ENCODE measurements around the gene CCNK. TPM values are rescaled to one million over a fixed set of nuclear protein-coding genes. Genes with fewer than 3 reads are reported as not detected.

CCNK gene
- total RNA-seq, 2 donors from 2014 or later: 22.6 to 42.2 TPM

GRCh38 chr14:99552572-99553216 lies 71.5 kb downstream of the CCNK start:
- Histone ChIP-seq H3K9me3 (no peaks in the 10 kb centered on the region), H3K4me3 (no peak overlapping the region), H3K36me3 (no peaks in the 10 kb centered on the region), H3K4me1 (ENCODE audit: control insufficient read depth in 1 of 2, low read depth in 2 of 2) (no peaks in the 10 kb centered on the region), H3K27ac (no peak overlapping the region), H3K27me3 (replicated peaks; ENCODE audit: insufficient read depth) (no peaks in the 10 kb centered on the region)
- TF ChIP-seq CTCF (IDR thresholded peaks at IDR 0.05): no peak
- ATAC-seq (ENCODE audit: insufficient number of reproducible peaks, low FRiP score, low read depth): no peak
- DNase-seq (ENCODE audit: low spot score): no peak

GRCh38 chr14:99554184-99554583 lies 73.0 kb downstream of the CCNK start:
- DNase-seq (ENCODE audit: low spot score): no peak
- H3K4me1 ChIP-seq (ENCODE audit: control insufficient read depth in 1 of 2, low read depth in 2 of 2): no peaks in the 10 kb centered on the region
- no peak overlapping the region for H3K4me3 ChIP-seq
- H3K27me3 ChIP-seq (replicated peaks; ENCODE audit: insufficient read depth): no peaks in the 10 kb centered on the region
- H3K36me3 ChIP-seq: no peaks in the 10 kb centered on the region
- no peak for TF ChIP-seq CTCF (IDR thresholded peaks at IDR 0.05)
- no peaks in the 10 kb centered on the region for H3K9me3 ChIP-seq
- H3K27ac ChIP-seq: no peak overlapping the region
- no peak for ATAC-seq (ENCODE audit: insufficient number of reproducible peaks, low FRiP score, low read depth)

- Histone ChIP-seq H3K27me3 (replicated peaks; ENCODE audit: insufficient read depth) (no peaks in the 10 kb centered on the region), H3K4me3 (no peak overlapping the region), H3K4me1 (ENCODE audit: control insufficient read depth in 1 of 2, low read depth in 2 of 2) (no peaks in the 10 kb centered on the region), H3K27ac (no peak overlapping the region), H3K36me3 (no peaks in the 10 kb centered on the region), H3K9me3 (no peaks in the 10 kb centered on the region)
- DNase-seq (ENCODE audit: low spot score) (no peak), ATAC-seq (ENCODE audit: insufficient number of reproducible peaks, low FRiP score, low read depth) (no peak)
- TF ChIP-seq CTCF (IDR thresholded peaks at IDR 0.05): no peak
Observed at GRCh38 chr14:99554757-99555531, 73.7 kb downstream of the CCNK start.

- H3K9me3 ChIP-seq: no peaks in the 10 kb centered on the region
- no peak overlapping the region for H3K27ac ChIP-seq
- no peaks in the 10 kb centered on the region for H3K36me3 ChIP-seq
- no peak overlapping the region for H3K4me3 ChIP-seq
- no peaks in the 10 kb centered on the region for H3K27me3 ChIP-seq (replicated peaks; ENCODE audit: insufficient read depth)
- peaks cover 0 to 6% of the 10 kb centered on the region in 2 donors for H3K4me1 ChIP-seq (ENCODE audit: control insufficient read depth in 1 of 2, low read depth in 2 of 2)
- TF ChIP-seq CTCF (IDR thresholded peaks at IDR 0.05): no peak
- DNase-seq (ENCODE audit: low spot score) (no peak), ATAC-seq (ENCODE audit: insufficient number of reproducible peaks, low FRiP score, low read depth) (no peak)
Observed at GRCh38 chr14:99556134-99556791, 75.1 kb downstream of the CCNK start.

DNA sequence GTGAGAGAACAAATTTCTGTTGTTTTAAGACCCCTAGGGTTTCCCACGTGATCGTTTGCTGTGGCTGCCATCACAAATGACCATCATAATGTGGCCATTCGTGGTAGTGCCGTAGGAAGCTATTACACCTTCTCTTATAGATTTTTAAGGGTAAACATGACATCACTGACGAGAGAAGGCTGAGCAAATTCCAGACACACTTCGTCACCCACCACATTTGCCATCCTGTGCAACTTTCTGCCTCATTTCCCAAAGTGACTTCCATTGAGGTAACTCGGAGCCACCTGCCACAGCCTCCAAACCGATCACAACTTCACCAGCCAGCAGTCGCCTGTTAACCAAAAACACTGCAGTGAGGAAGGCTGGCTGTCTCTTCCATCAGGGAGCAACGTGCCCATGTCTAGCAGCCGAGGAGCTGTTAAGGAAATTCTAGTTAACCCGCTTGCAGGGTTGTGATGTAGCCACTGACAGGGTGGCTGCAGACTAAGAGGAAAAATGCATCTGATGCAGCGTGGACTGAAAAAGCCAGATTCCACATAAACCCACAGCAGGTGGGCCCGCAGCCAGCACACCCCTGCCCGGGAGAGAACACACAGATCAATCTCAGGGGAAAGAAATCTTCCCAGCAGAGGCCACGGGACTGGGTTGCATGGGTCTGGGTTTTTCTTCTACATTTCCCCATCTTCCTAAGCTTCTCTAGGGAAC lies 78.2 kb downstream of the CCNK start:
- Histone ChIP-seq H3K4me1 (ENCODE audit: control insufficient read depth in 1 of 2, low read depth in 2 of 2) (peaks cover 3 to 35% of the 10 kb centered on the region in 2 donors), H3K27ac (no peak overlapping the region)

More for the DNA sequence above, 78.2 kb downstream of the CCNK start:
- TF ChIP-seq CTCF (IDR thresholded peaks at IDR 0.05): no peak
- no peaks in the 10 kb centered on the region for H3K36me3 ChIP-seq
- no peaks in the 10 kb centered on the region for H3K9me3 ChIP-seq
- ATAC-seq (ENCODE audit: insufficient number of reproducible peaks, low FRiP score, low read depth) (no peak), DNase-seq (ENCODE audit: low spot score) (no peak)
- no peak overlapping the region for H3K4me3 ChIP-seq
- no peaks in the 10 kb centered on the region for H3K27me3 ChIP-seq (replicated peaks; ENCODE audit: insufficient read depth)
